IMR-90 (cell line): Measurements from ENCODE around the gene BRMS1.

Experiments used
- BHLHE40 ChIP-seq: fragments of 150-350 bp; IDR thresholded peaks from 2 replicates; pipeline ENCODE4 v1.6.1; 2016; ENCODE audit warnings: mild to moderate bottlenecking, low read depth, low read length
- CEBPB ChIP-seq: IDR thresholded peaks from 2 replicates; pipeline ENCODE4 v1.6.1; 2012; ENCODE audit warnings: low read depth, low read length, improper control_type of control experiment
- CHD1 ChIP-seq: IDR thresholded peaks from 2 replicates; pipeline ENCODE4 v1.6.1; 2012; ENCODE audit warnings: low read depth, low read length, improper control_type of control experiment
- MAFK ChIP-seq: IDR thresholded peaks from 2 replicates; pipeline ENCODE4 v1.6.1; 2012; ENCODE audit warnings: low read depth, low read length, improper control_type of control experiment
- MXI1 ChIP-seq: IDR thresholded peaks from 2 replicates; pipeline ENCODE4 v1.6.1; 2012; ENCODE audit warnings: low read depth, mild to moderate bottlenecking, low read length, moderate library complexity, borderline replicate concordance
- NFE2L2 ChIP-seq: fragments of 150-350 bp; IDR thresholded peaks from 2 replicates; pipeline ENCODE4 v1.6.1; 2016; ENCODE audit warnings: low read depth, mild to moderate bottlenecking, low read length
- POLR2A ChIP-seq: IDR thresholded peaks from 2 replicates; pipeline ENCODE4 v1.6.1; 2012; ENCODE audit warnings: mild to moderate bottlenecking, low read depth, low read length
- RAD21 ChIP-seq: IDR thresholded peaks from 2 replicates; pipeline ENCODE4 v1.6.1; 2012; ENCODE audit warnings: low read length, improper control_type of control experiment
- RFX5 ChIP-seq: IDR thresholded peaks from 2 replicates; pipeline ENCODE4 v1.8.0; 2012; ENCODE audit warnings: low read depth, mild to moderate bottlenecking, low read length, moderate library complexity
- SMC3 ChIP-seq: fragments of 150-350 bp; IDR thresholded peaks from 2 replicates; pipeline ENCODE4 v1.6.1; 2016; ENCODE audit warnings: low read depth, mild to moderate bottlenecking, antibody characterized with exemption, low read length, moderate library complexity
- TF ChIP-seq, protein P1 (sequence below): conservative IDR thresholded peaks from 2 replicates; pipeline ENCODE4 v1.5.1; 2012; ENCODE audit warnings: mild to moderate bottlenecking, low read depth, low read length, improper control_type of control experiment
- TF ChIP-seq, protein P2 (sequence below): fragments of 150-350 bp; IDR thresholded peaks from 2 replicates; pipeline ENCODE4 v1.6.1; 2017; ENCODE audit warnings: mild to moderate bottlenecking, antibody characterized with exemption, low read length, low read depth

DNA sequence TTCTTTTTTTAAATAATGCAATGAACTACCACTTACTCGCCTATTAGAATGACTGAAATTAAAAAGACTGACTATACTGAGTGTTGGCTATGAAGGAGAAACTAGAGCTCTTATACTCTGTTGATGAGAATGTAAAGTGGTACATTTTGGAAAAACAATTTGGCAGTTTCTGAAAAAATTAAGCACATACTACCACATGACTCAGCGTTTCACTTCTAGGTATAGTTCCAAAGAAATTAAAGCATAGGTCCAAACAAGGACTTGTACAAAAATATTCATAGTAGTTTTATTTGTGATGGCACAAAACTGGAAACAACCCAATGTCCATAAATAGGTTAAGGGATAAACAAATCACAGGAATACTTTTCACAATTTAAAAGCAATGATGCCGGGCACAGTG lies 49.0 kb upstream of the BRMS1 start:
- TF ChIP-seq, protein P1, sequence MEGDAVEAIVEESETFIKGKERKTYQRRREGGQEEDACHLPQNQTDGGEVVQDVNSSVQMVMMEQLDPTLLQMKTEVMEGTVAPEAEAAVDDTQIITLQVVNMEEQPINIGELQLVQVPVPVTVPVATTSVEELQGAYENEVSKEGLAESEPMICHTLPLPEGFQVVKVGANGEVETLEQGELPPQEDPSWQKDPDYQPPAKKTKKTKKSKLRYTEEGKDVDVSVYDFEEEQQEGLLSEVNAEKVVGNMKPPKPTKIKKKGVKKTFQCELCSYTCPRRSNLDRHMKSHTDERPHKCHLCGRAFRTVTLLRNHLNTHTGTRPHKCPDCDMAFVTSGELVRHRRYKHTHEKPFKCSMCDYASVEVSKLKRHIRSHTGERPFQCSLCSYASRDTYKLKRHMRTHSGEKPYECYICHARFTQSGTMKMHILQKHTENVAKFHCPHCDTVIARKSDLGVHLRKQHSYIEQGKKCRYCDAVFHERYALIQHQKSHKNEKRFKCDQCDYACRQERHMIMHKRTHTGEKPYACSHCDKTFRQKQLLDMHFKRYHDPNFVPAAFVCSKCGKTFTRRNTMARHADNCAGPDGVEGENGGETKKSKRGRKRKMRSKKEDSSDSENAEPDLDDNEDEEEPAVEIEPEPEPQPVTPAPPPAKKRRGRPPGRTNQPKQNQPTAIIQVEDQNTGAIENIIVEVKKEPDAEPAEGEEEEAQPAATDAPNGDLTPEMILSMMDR: no peak
- 0 out of 2 replicates have a peak, but pooled peaks have one; percentile 24 for TF ChIP-seq MAFK
- TF ChIP-seq RFX5: no peak
- no peak for TF ChIP-seq CEBPB
- TF ChIP-seq, protein P2, sequence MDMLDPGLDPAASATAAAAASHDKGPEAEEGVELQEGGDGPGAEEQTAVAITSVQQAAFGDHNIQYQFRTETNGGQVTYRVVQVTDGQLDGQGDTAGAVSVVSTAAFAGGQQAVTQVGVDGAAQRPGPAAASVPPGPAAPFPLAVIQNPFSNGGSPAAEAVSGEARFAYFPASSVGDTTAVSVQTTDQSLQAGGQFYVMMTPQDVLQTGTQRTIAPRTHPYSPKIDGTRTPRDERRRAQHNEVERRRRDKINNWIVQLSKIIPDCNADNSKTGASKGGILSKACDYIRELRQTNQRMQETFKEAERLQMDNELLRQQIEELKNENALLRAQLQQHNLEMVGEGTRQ: no peak
- TF ChIP-seq SMC3: no peak
- TF ChIP-seq NFE2L2: peak; percentile 72
- no peak for TF ChIP-seq POLR2A
- TF ChIP-seq RAD21: no peak
- no peak for TF ChIP-seq BHLHE40
- no peak for TF ChIP-seq MXI1
- TF ChIP-seq CHD1: no peak
